CD14-positive monocyte (primary cell): ENCODE results near the gene SLC1A2. TPM values are rescaled to one million over a fixed set of nuclear protein-coding genes. Genes with fewer than 3 reads are reported as not detected.

Source experiments
- DNase-seq, 3 donors: peaks; one replicate each; pipeline ENCODE4 v3.0.0-alpha.2; 2011 to 2022
- H2AFZ ChIP-seq: 2 replicates; pipeline ENCODE4 v1.6.0; 2012; ENCODE audit warnings: mild to moderate bottlenecking, low read depth, low read length, inconsistent platforms; ENCODE audit not compliant: insufficient read depth, poor library complexity, severe bottlenecking
- H3K27ac ChIP-seq, 2 donors: 1 replicate in 1 of 2; 2 replicates in 1 of 2; pipeline ENCODE4 v1.5.1; 2012 to 2013; ENCODE audit warnings: low read length in 2 of 2, control low read depth in 1 of 2, inconsistent platforms in 1 of 2, low read depth in 1 of 2, mild to moderate bottlenecking in 1 of 2
- H3K27me3 ChIP-seq, 2 donors: one replicate each; pipeline versions ENCODE4 v1.6.0 to v1.6.1; 2011 to 2013; ENCODE audit warnings: low read length in 2 of 2; ENCODE audit not compliant: control insufficient read depth in 2 of 2, insufficient read depth in 2 of 2
- H3K36me3 ChIP-seq, 2 donors: replicated peaks in 1 of 2; 1 replicate in 1 of 2; 2 replicates in 1 of 2; pipeline versions ENCODE4 v1.5.1 to v1.6.1; 2012 to 2013; ENCODE audit warnings: low read length in 2 of 2, control low read depth in 1 of 2, inconsistent platforms in 1 of 2, mild to moderate bottlenecking in 1 of 2; ENCODE audit not compliant: insufficient read depth in 2 of 2, control insufficient read depth in 1 of 2
- H3K4me1 ChIP-seq, 2 donors: 1 replicate in 1 of 2; 2 replicates in 1 of 2; pipeline versions ENCODE4 v1.5.1 to v1.6.1; 2012 to 2013; ENCODE audit warnings: low read length in 2 of 2, control low read depth in 1 of 2, inconsistent platforms in 1 of 2, mild to moderate bottlenecking in 1 of 2, moderate library complexity in 1 of 2; ENCODE audit not compliant: insufficient read depth in 2 of 2, control insufficient read depth in 1 of 2
- H3K4me2 ChIP-seq: replicated peaks from 2 replicates; pipeline ENCODE3; 2012; ENCODE audit warnings: low read length, moderate library complexity, mild to moderate bottlenecking; ENCODE audit not compliant: poor library complexity, severe bottlenecking; ENCODE audit errors: extremely low read depth
- H3K4me3 ChIP-seq, 3 experiments: fragments of 200-600 bp in 1 of 3; sonication (generic) in 1 of 3; replicated peaks in 1 of 3; 1 replicate in 2 of 3; 2 replicates in 1 of 3; pipeline ENCODE4 v1.5.1; 2011 to 2013; ENCODE audit warnings: low read length in 3 of 3, mild to moderate bottlenecking in 3 of 3, control low read depth in 2 of 3, low read depth in 2 of 3, inconsistent platforms in 1 of 3, moderate library complexity in 1 of 3
- H3K79me2 ChIP-seq: 2 replicates; pipeline ENCODE4 v1.6.0; 2012; ENCODE audit warnings: mild to moderate bottlenecking, control low read depth, inconsistent platforms, low read length, moderate library complexity; ENCODE audit not compliant: insufficient read depth
- H3K9ac ChIP-seq: 2 replicates; pipeline ENCODE4 v1.6.0; 2017; ENCODE audit warnings: low read length, mild to moderate bottlenecking; ENCODE audit not compliant: insufficient read depth, poor library complexity, severe bottlenecking
- H3K9me3 ChIP-seq, 2 donors: replicated peaks in 1 of 2; 1 replicate in 1 of 2; 2 replicates in 1 of 2; pipeline versions ENCODE4 v1.5.1 to v1.6.1; 2012 to 2013; ENCODE audit warnings: low read length in 2 of 2, control low read depth in 1 of 2; ENCODE audit not compliant: control insufficient read depth in 1 of 2, insufficient read depth in 1 of 2
- H4K20me1 ChIP-seq: 2 replicates; pipeline ENCODE4 v1.6.0; 2012; ENCODE audit warnings: mild to moderate bottlenecking, low read length, control low read depth, moderate library complexity; ENCODE audit not compliant: insufficient read depth
- H3K27ac Mint-ChIP-seq, 7 donors: one replicate each; pipeline ENCODE4 v1.8.0; 2020; ENCODE audit warnings: mild to moderate bottlenecking in 7 of 7, mixed read lengths in 7 of 7, moderate library complexity in 6 of 7, inconsistent platforms in 2 of 7
- H3K27me3 Mint-ChIP-seq, 3 donors: one replicate each; pipeline ENCODE4 v1.8.0; 2021 to 2022; ENCODE audit warnings: low read depth in 3 of 3, mild to moderate bottlenecking in 3 of 3, mixed read lengths in 3 of 3, moderate library complexity in 3 of 3, inconsistent platforms in 1 of 3
- H3K36me3 Mint-ChIP-seq, 2 donors: one replicate each; pipeline ENCODE4 v1.8.0; 2020; ENCODE audit warnings: mixed read lengths in 2 of 2, inconsistent platforms in 1 of 2, mild to moderate bottlenecking in 1 of 2
- H3K4me1 Mint-ChIP-seq: one replicate; pipeline ENCODE4 v1.8.0; 2020; ENCODE audit warnings: mild to moderate bottlenecking, mixed read lengths
- H3K4me3 Mint-ChIP-seq, 2 donors: one replicate each; pipeline ENCODE4 v1.8.0; 2020; ENCODE audit warnings: mild to moderate bottlenecking in 2 of 2, mixed read lengths in 2 of 2, moderate library complexity in 1 of 2
- H3K9me3 Mint-ChIP-seq, 7 donors: one replicate each; pipeline ENCODE4 v1.8.0; 2020 to 2022; ENCODE audit warnings: mixed read lengths in 7 of 7, mild to moderate bottlenecking in 6 of 7, moderate library complexity in 6 of 7, inconsistent platforms in 2 of 7
- CTCF ChIP-seq: fragments of 200-600 bp; IDR thresholded peaks from one replicate; pipeline ENCODE4 v1.8.0; 2022; ENCODE audit warnings: antibody characterized with exemption, mild to moderate bottlenecking
- WGBS: methylation state at CpG from one replicate; pipeline ENCODE4 v1.1.5; 2013; ENCODE audit warnings: missing lambda C conversion rate; ENCODE audit not compliant: insufficient coverage; 5-methylcytosine and 5-hydroxymethylcytosine counted together
- intact Hi-C, 2 donors: fragments of 100-400 bp; cut with micrococcal nuclease; formaldehyde crosslinking; loops; one replicate each; pipeline versions ENCODE4 v1.15.0 to v1.15.1; 2023
- polyA plus RNA-seq, 3 donors: library from polyadenylated mRNA; depleted of rRNA in 1 of 3; unstranded in 2 of 3; stranded (reverse) in 1 of 3; fragments of 300-500 nt in 2 of 3; fragments of >200 nt in 1 of 3; fragmentation: Illumina TruSeq in 2 of 3; gene quantifications; 1 replicate in 2 of 3; 2 replicates in 1 of 3; pipeline ENCODE4 v1.2.3, GENCODE V29; 2012 to 2021

The SLC1A2 gene
- polyA plus RNA-seq, 3 donors = 0.07 TPM; not detected in 2

DNA sequence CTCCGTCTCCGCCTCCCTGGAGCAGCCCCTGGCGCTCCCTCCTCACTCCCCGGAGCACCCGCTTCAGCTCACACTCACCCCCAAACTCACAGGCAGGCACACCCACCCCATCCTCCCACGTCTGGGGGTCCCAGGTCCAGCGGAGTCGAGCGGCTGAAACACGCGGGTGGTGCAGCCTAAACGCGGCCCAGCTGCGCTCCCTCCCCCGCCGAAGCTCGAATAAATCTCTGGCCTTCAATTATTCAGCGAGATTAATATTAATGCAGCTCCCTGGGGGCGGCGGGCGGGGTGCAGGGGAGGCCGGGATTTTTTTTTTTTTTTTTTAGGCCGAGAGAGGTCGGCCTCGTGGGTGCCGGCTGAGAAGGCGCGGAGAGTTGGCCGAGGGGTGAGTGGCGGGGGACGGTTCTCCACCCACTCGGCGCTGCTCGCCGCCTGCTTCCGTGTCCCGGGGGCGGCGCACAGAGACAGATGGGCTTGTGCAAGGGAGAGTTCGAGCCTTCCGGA is 524 bp upstream of the SLC1A2 start:
- Histone ChIP-seq H3K36me3 (no peaks in the 10 kb centered on the region), H3K4me1 (peaks cover 11 to 18% of the 10 kb centered on the region in 2 donors), H3K9ac (no peak overlapping the region), H3K27me3 (peaks cover 86 to 98% of the 10 kb centered on the region in 2 donors), H2AFZ (no peak overlapping the region), H3K9me3 (peaks cover 3 to 6% of the 10 kb centered on the region in 2 donors), H3K4me2 (peak overlapping the region; percentile 60), H3K79me2 (no peaks in the 10 kb centered on the region), H3K4me3 (peak overlapping the region in 1 of 3 experiments; percentile 40), H3K27ac (no peak overlapping the region), H4K20me1 (no peaks in the 10 kb centered on the region)
- DNase-seq = no peak
- H3K4me1 Mint-ChIP-seq = peaks cover 15% of the 10 kb centered on the region
- no peak overlapping the region for H3K27ac Mint-ChIP-seq
- WGBS = under 1% methylated on average over 38 of the region's 41 CpGs
- H3K9me3 Mint-ChIP-seq = peaks cover 0 to 10% (median 3%) of the 10 kb centered on the region in 7 donors
- peaks cover 0 to 3% of the 10 kb centered on the region in 2 donors for H3K36me3 Mint-ChIP-seq
- intact Hi-C loops = no loop called here
- peaks cover 86 to 96% (median 88%) of the 10 kb centered on the region in 3 donors for H3K27me3 Mint-ChIP-seq
- peak overlapping the region in 1 of 2 donors; percentile 84 for H3K4me3 Mint-ChIP-seq
- TF ChIP-seq CTCF = no peak

GRCh38 chr11:35418282-35419183 is 825 bp downstream of the SLC1A2 start:
- H3K27me3 Mint-ChIP-seq = peaks cover 86 to 98% (median 90%) of the 10 kb centered on the region in 3 donors
- H3K4me1 ChIP-seq = peaks cover 11 to 18% of the 10 kb centered on the region in 2 donors
- H3K4me1 Mint-ChIP-seq = peaks cover 15% of the 10 kb centered on the region
- DNase-seq = no peak
- H3K4me3 ChIP-seq = peak overlapping the region in 1 of 3 experiments; percentile 40
- no peaks in the 10 kb centered on the region for H4K20me1 ChIP-seq
- intact Hi-C loops = no loop called here
- H3K9me3 Mint-ChIP-seq = peaks cover 0 to 10% (median 3%) of the 10 kb centered on the region in 7 donors
- no peak overlapping the region for H3K27ac ChIP-seq
- no peak overlapping the region for H3K9ac ChIP-seq
- H2AFZ ChIP-seq = no peak overlapping the region
- H3K27me3 ChIP-seq = peaks cover 84 to 98% of the 10 kb centered on the region in 2 donors
- H3K4me3 Mint-ChIP-seq = peak overlapping the region; percentile 14 to 88
- no peaks in the 10 kb centered on the region for H3K36me3 ChIP-seq
- peaks cover 0 to 3% of the 10 kb centered on the region in 2 donors for H3K36me3 Mint-ChIP-seq
- H3K9me3 ChIP-seq = peaks cover 3 to 6% of the 10 kb centered on the region in 2 donors
- no peak for TF ChIP-seq CTCF
- 2% methylated on average over 66 of the region's 69 CpGs for WGBS
- no peaks in the 10 kb centered on the region for H3K79me2 ChIP-seq
- H3K4me2 ChIP-seq = peak overlapping the region; percentile 60
- H3K27ac Mint-ChIP-seq = peak overlapping the region in 1 of 7 donors; percentile 30
